ENCODE measurements around the gene TMEM150A. TPM values are rescaled to one million over a fixed set of nuclear protein-coding genes. Genes with fewer than 3 reads are reported as not detected.

Gene TMEM150A
- polyA plus RNA-seq, 1 experiment: 11.4 TPM

DNA sequence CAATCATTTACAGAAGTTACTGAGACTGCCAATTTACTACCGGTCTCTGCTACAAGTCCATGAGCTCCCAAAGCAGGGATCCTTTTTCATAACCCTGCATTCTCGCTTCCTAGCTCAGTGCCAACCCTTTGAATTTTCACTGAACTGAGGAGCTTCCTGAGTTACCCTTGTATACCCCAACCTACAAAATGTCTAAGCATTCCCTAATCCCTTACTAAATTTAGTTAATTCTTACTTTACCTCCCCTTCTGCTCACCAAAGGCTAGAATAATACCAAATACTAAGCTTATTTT is 53.9 kb downstream of the TMEM150A start:
- CTCF ChIA-PET: interaction anchor here (0.9 to 6.6 kb wide), 3 partner anchors 9 to 127 kb away, joined by 4 to 124 read pairs (median 53); partner anchors contain the start of genes MAT2A and SH2D6
- no peaks in the 10 kb centered on the region for H3K9me3 ChIP-seq (ENCODE audit: control insufficient read depth, insufficient read depth, low read length)
- H3K4me3 ChIP-seq (ENCODE audit: low read depth, low read length): no peak overlapping the region
- POLR2A ChIA-PET: interaction anchor here (0.6 to 6.3 kb wide), 8 partner anchors 9 to 253 kb away, joined by 3 to 172 read pairs (median 5); partner anchors contain the start of genes ELMOD3, MAT2A and RETSAT
- H3K27me3 ChIP-seq (ENCODE audit: control insufficient read depth, insufficient read depth, low read length): no peaks in the 10 kb centered on the region
- no peak for DNase-seq (ENCODE audit: low read depth, low spot score)
- TF ChIP-seq, protein P1, sequence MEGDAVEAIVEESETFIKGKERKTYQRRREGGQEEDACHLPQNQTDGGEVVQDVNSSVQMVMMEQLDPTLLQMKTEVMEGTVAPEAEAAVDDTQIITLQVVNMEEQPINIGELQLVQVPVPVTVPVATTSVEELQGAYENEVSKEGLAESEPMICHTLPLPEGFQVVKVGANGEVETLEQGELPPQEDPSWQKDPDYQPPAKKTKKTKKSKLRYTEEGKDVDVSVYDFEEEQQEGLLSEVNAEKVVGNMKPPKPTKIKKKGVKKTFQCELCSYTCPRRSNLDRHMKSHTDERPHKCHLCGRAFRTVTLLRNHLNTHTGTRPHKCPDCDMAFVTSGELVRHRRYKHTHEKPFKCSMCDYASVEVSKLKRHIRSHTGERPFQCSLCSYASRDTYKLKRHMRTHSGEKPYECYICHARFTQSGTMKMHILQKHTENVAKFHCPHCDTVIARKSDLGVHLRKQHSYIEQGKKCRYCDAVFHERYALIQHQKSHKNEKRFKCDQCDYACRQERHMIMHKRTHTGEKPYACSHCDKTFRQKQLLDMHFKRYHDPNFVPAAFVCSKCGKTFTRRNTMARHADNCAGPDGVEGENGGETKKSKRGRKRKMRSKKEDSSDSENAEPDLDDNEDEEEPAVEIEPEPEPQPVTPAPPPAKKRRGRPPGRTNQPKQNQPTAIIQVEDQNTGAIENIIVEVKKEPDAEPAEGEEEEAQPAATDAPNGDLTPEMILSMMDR (IDR thresholded peaks at IDR 0.05; ENCODE audit: low read depth, low read length): no peak
- H3K27ac ChIP-seq (ENCODE audit: low read depth, low read length): peak overlapping the region; percentile 40

Small RNAs within 50 kb of the gene (small RNA-seq; reads per million reads assigned to genes)
- not detected for gene RN7SL126P (ENCODE audit: insufficient read length, low read depth)

Other genes starting within 250 kb of the TMEM150A start
- gene RETSAT, start 248.2 kb downstream of the TMEM150A start, polyA plus RNA-seq (2011; rRNA removed): 35.5 and 38.0 TPM in 2 replicates
- 17.2 and 17.8 TPM in 2 replicates for gene ELMOD3, start 247.9 kb downstream of the TMEM150A start, polyA plus RNA-seq (2011; rRNA removed)
- 70.5 and 97.8 TPM in 2 replicates for gene CAPG, start 192.3 kb downstream of the TMEM150A start, polyA plus RNA-seq (2011; rRNA removed)
- 0.10 and 0.15 TPM in 2 replicates for gene SH2D6, start 184.0 kb downstream of the TMEM150A start, polyA plus RNA-seq (2011; rRNA removed)
- gene MAT2A, start 63.5 kb downstream of the TMEM150A start, polyA plus RNA-seq (2011; rRNA removed): 362 and 409 TPM in 2 replicates
- gene GGCX, start 41.2 kb downstream of the TMEM150A start, polyA plus RNA-seq (2011; rRNA removed): 44.0 and 53.8 TPM in 2 replicates
- gene VAMP8, start 25.1 kb downstream of the TMEM150A start, polyA plus RNA-seq (2011; rRNA removed): 2.6 and 3.6 TPM in 2 replicates
- gene VAMP5, start 18.3 kb downstream of the TMEM150A start, polyA plus RNA-seq (2011; rRNA removed): 100 and 123 TPM in 2 replicates
- gene RNF181, start 7.0 kb downstream of the TMEM150A start, polyA plus RNA-seq (2011; rRNA removed): 260 and 351 TPM in 2 replicates
- 17.8 and 19.1 TPM in 2 replicates for gene C2orf68, start 9.4 kb upstream of the TMEM150A start, polyA plus RNA-seq (2011; rRNA removed)
- gene USP39, start 13.5 kb upstream of the TMEM150A start, polyA plus RNA-seq (2011; rRNA removed): 52.6 and 53.8 TPM in 2 replicates
- not detected in 2 replicates for gene SFTPB, start 65.5 kb upstream of the TMEM150A start, polyA plus RNA-seq (2011; rRNA removed)
- gene GNLY, start 91.7 kb upstream of the TMEM150A start, polyA plus RNA-seq (2011; rRNA removed): not detected in 2 replicates
- gene ATOH8, start 151.3 kb upstream of the TMEM150A start, polyA plus RNA-seq (2011; rRNA removed): 2.8 and 3.9 TPM in 2 replicates

Measured in AG04450 (cell line).